Activated naive CD8-positive, alpha-beta T cell treated with anti-CD3 and anti-CD28 coated beads for 36 hours (primary cell): ENCODE results near the gene PRODH2. TPM values are rescaled to one million over a fixed set of nuclear protein-coding genes. Genes with fewer than 3 reads are reported as not detected.
"Not testable (repeated sequence)": the region's sequence is repeated elsewhere in the genome, so short reads cannot be mapped to it uniquely, and the experiment has no call there.

Source experiments
- DNase-seq: peaks from one replicate; pipeline ENCODE4 v3.0.0; 2021
- H3K27ac Mint-ChIP-seq: one replicate; pipeline ENCODE4 v1.8.0; 2022; ENCODE audit warnings: mild to moderate bottlenecking, moderate library complexity, mixed read lengths
- H3K27me3 Mint-ChIP-seq: one replicate; pipeline ENCODE4 v1.8.0; 2022; ENCODE audit warnings: mild to moderate bottlenecking, mixed read lengths
- H3K36me3 Mint-ChIP-seq: one replicate; pipeline ENCODE4 v1.8.0; 2021; ENCODE audit warnings: mild to moderate bottlenecking, mixed read lengths
- H3K4me1 Mint-ChIP-seq: one replicate; pipeline ENCODE4 v1.8.0; 2021; ENCODE audit warnings: mixed read lengths
- H3K4me3 Mint-ChIP-seq: one replicate; pipeline ENCODE4 v1.8.0; 2022; ENCODE audit warnings: mild to moderate bottlenecking, moderate library complexity, mixed read lengths
- H3K9me3 Mint-ChIP-seq: one replicate; pipeline ENCODE4 v1.8.0; 2022; ENCODE audit warnings: mixed read lengths
- total RNA-seq, 2 experiments: library from RNA; stranded (reverse); gene quantifications; one replicate each; pipeline ENCODE4 v1.2.3, GENCODE V29; 2021

PRODH2 gene
- total RNA-seq, 2 experiments from 2014 or later = not detected

GRCh38 chr19:35818445-35818844, 5.8 kb upstream of the PRODH2 start:
- Mint-ChIP-seq H3K4me3 (no peak overlapping the region), H3K4me1 (peaks cover 2% of the 10 kb centered on the region), H3K36me3 (no peaks in the 10 kb centered on the region), H3K9me3 (no peaks in the 10 kb centered on the region), H3K27ac (no peak overlapping the region), H3K27me3 (peaks cover 14% of the 10 kb centered on the region)
- DNase-seq = no peak

GRCh38 chr19:35816846-35817245, 4.2 kb upstream of the PRODH2 start:
- Mint-ChIP-seq H3K4me3 (no peak overlapping the region), H3K27ac (no peak overlapping the region), H3K4me1 (peaks cover 2% of the 10 kb centered on the region)

GRCh38 chr19:35816262-35816661, 3.6 kb upstream of the PRODH2 start:
- Mint-ChIP-seq H3K9me3 (no peaks in the 10 kb centered on the region), H3K4me3 (no peak overlapping the region), H3K36me3 (no peaks in the 10 kb centered on the region), H3K27me3 (peaks cover 9% of the 10 kb centered on the region), H3K27ac (no peak overlapping the region), H3K4me1 (peaks cover 2% of the 10 kb centered on the region)
- DNase-seq = no peak

More at GRCh38 chr19:35816846-35817245, 4.2 kb upstream of the PRODH2 start:
- Mint-ChIP-seq H3K36me3 (no peaks in the 10 kb centered on the region), H3K27me3 (peaks cover 5% of the 10 kb centered on the region), H3K9me3 (no peaks in the 10 kb centered on the region)
- no peak for DNase-seq

GRCh38 chr19:35813043-35813890, 622 bp upstream of the PRODH2 start:
- H3K36me3 Mint-ChIP-seq = no peaks in the 10 kb centered on the region
- peaks cover 23% of the 10 kb centered on the region for H3K27me3 Mint-ChIP-seq
- H3K27ac Mint-ChIP-seq = no peak overlapping the region
- no peaks in the 10 kb centered on the region for H3K9me3 Mint-ChIP-seq
- no peak overlapping the region for H3K4me3 Mint-ChIP-seq
- DNase-seq = no peak
- H3K4me1 Mint-ChIP-seq = no peaks in the 10 kb centered on the region

GRCh38 chr19:35811317-35812219, 1.1 kb downstream of the PRODH2 start:
- Mint-ChIP-seq H3K4me1 (no peaks in the 10 kb centered on the region), H3K9me3 (no peaks in the 10 kb centered on the region), H3K36me3 (no peaks in the 10 kb centered on the region), H3K27me3 (peaks cover 21% of the 10 kb centered on the region), H3K27ac (no peak overlapping the region), H3K4me3 (no peak overlapping the region)
- no peak for DNase-seq

DNA sequence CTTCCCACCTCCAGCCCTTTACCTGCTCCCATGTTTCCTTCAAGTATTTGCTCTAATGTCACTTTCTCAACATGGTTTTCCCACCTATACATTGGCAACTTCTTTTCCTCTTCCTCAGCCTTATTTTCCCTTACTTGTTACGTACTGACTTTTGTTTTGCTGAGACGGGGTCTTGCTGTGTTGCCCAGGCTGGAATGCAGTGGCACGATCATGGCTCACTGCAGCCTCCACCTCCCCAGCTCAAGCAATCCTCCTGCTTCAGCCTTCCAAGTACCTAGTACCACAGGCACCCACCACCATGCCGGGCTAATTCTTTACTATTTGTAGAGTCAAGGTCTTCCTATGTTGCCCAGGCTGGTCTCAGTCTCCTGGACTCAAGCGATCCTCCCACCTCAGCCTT, 5.0 kb downstream of the PRODH2 start:
- peaks cover 6% of the 10 kb centered on the region for H3K4me1 Mint-ChIP-seq
- no peaks in the 10 kb centered on the region for H3K36me3 Mint-ChIP-seq
- no peaks in the 10 kb centered on the region for H3K9me3 Mint-ChIP-seq
- H3K4me3 Mint-ChIP-seq = no peak overlapping the region
- H3K27ac Mint-ChIP-seq = no peak overlapping the region
- H3K27me3 Mint-ChIP-seq = peaks cover 22% of the 10 kb centered on the region
- no peak for DNase-seq

DNA sequence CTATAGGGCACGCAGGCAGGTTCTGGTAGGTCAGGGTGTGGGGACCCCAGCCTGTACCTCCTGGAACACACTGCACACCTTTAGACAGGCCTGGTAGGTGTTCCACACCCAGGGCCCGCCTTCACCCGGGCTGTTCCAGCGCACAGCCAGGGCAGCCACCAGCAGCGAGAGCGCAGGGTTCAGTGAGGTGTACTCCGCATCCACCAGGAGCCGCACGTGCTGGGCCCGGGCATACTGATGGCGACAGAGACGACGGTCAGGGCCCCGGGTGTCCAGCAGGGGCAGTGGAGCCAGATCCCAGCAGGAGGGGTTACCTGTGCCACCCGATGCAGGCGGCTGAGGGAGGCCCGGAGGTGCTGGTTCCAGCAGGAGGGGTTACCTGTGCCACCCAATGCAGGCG, 6.0 kb downstream of the PRODH2 start:
- Mint-ChIP-seq H3K27ac (no peak overlapping the region), H3K9me3 (no peaks in the 10 kb centered on the region), H3K4me3 (no peak overlapping the region), H3K27me3 (peaks cover 21% of the 10 kb centered on the region), H3K4me1 (peaks cover 6% of the 10 kb centered on the region), H3K36me3 (no peaks in the 10 kb centered on the region)
- no peak for DNase-seq

DNA sequence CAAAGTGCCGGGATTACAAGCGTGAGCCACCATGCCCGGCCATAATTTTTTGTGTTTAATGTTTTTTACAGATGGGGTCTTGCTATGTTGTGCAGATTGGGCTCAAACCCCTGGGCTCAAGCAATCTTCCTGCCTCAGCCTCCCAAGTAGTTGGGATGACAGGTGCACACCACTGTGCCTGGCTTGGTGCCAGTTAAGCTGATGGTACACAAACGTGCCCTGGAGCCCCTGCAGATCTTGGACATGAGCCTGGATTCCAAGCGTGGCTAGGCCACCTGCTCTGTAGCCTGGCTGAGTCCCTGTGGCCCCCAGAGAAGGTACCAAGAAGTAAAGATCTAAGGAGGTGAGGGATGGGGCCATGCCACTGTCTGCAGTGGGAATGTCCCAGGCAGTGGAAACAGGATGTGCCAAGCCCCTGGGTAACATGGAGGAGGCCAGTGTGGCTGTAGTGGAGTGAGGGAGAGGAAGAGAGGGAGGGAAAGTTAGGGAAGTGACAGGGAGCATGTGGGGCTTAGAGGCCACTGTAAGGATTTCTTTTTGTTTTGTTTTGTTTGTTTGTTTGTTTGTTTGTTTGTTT, 7.0 kb downstream of the PRODH2 start:
- Mint-ChIP-seq H3K9me3 (no peaks in the 10 kb centered on the region), H3K4me1 (peaks cover 6% of the 10 kb centered on the region), H3K4me3 (no peak overlapping the region), H3K36me3 (no peaks in the 10 kb centered on the region), H3K27ac (no peak overlapping the region), H3K27me3 (peaks cover 13% of the 10 kb centered on the region)
- no peak for DNase-seq

DNA sequence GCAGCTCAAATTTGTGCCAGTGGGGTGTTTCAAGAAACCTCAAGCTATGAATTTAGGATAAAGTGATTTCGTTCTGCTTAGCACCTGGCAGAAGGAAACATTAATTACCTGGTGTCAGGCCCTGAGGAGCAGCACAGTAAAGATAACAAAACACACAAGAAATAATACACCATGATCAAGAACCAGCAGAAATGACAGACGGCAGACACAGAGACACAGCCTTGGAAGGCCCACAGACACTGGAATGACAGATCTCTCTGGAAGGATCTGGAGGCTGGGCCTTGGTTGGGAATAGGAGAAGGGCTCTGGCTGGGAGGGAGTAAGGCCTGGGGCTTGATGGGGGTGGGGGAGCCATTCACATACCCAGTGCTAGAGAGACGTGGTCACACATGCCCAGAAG, 10.8 kb downstream of the PRODH2 start:
- no peaks in the 10 kb centered on the region for H3K36me3 Mint-ChIP-seq
- peaks cover 14% of the 10 kb centered on the region for H3K4me1 Mint-ChIP-seq
- no peak overlapping the region for H3K4me3 Mint-ChIP-seq

DNA sequence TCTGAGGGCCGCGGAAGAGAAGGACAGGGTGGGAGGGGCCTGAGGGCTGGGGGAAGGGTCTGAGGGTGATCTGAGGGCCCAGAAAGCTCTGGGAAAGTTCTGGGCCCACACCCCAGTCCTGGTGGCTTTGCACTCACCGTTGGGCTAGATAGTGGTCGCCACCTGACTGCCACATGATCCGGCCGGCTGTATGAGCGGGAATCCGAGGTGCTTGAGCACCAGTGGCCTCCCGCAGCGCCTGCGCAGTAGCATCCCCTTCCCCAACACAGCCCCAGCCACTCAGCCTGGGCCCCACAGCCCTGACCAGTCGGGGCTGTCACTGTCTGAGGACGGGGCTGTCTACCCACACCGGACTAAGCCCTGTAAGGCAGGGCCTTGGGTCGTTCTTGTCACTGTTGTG, 15.0 kb downstream of the PRODH2 start:
- Mint-ChIP-seq H3K4me3 (no peak overlapping the region), H3K27me3 (peaks cover 46% of the 10 kb centered on the region), H3K9me3 (no peaks in the 10 kb centered on the region), H3K27ac (no peak overlapping the region), H3K4me1 (peaks cover 8% of the 10 kb centered on the region), H3K36me3 (no peaks in the 10 kb centered on the region)
- no peak for DNase-seq

More for the DNA sequence above, 10.8 kb downstream of the PRODH2 start:
- DNase-seq = no peak
- H3K27me3 Mint-ChIP-seq = peaks cover 30% of the 10 kb centered on the region
- no peaks in the 10 kb centered on the region for H3K9me3 Mint-ChIP-seq
- H3K27ac Mint-ChIP-seq = no peak overlapping the region

DNA sequence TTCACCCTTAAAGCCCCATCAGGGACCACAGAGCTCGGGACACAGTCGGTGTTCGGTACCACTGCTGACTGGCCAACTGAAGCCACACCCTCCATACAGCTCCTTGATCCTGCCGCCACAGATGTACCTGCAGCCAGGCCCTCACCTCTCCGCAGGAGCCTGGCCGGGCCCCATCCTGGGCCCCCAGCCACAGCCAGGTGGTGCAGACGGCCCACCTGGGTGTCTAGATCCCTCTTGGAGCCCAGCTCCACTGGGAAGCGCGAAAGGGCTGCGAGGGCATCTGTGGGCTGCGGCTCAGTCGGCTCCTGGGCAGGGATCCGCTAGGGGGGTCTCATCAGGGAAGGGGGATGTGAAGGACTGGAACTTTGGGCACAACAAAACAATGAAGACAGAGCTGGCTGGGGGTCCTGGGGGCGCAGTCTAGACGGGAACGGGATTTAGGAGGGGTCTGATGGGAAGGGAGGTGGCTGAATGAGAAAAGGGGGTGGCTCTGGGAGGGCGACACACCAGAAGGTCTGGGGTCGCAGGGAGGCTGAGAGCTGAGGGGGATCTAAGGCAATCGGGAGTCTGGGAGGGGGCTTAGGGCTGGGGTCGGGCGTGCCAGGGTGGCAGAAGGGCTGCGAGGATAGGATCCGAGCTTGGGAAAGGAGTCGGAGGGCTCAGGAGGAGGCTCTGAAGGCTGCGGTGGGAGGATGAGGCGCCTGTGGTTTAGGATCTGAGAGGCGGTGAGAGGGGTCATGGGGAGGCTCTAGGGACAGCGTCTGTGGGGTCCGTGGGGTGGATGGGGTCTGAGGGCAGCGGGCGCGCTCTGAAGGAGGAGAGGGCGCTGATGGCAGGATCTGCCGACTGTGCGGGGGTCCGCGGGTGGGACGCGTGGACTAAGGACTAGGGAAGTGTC, 15.8 kb downstream of the PRODH2 start:
- DNase-seq = no peak
- no peak overlapping the region for H3K27ac Mint-ChIP-seq
- H3K9me3 Mint-ChIP-seq = no peaks in the 10 kb centered on the region
- H3K4me3 Mint-ChIP-seq = no peak overlapping the region
- peaks cover 8% of the 10 kb centered on the region for H3K4me1 Mint-ChIP-seq
- peaks cover 46% of the 10 kb centered on the region for H3K27me3 Mint-ChIP-seq
- no peaks in the 10 kb centered on the region for H3K36me3 Mint-ChIP-seq

- peaks cover 46% of the 10 kb centered on the region for H3K27me3 Mint-ChIP-seq
Measured at GRCh38 chr19:35795564-35795963, 17.1 kb downstream of the PRODH2 start.

GRCh38 chr19:35793381-35794165, 19.1 kb downstream of the PRODH2 start:
- peaks cover 8% of the 10 kb centered on the region for H3K4me1 Mint-ChIP-seq
- peaks cover 38% of the 10 kb centered on the region for H3K27me3 Mint-ChIP-seq
- H3K36me3 Mint-ChIP-seq = no peaks in the 10 kb centered on the region
- H3K27ac Mint-ChIP-seq = no peak overlapping the region
- no peak overlapping the region for H3K4me3 Mint-ChIP-seq
- DNase-seq = no peak
- no peaks in the 10 kb centered on the region for H3K9me3 Mint-ChIP-seq

More at GRCh38 chr19:35795564-35795963, 17.1 kb downstream of the PRODH2 start:
- not testable (repeated sequence) for H3K36me3 Mint-ChIP-seq, H3K27ac Mint-ChIP-seq, H3K4me1 Mint-ChIP-seq, DNase-seq, H3K9me3 Mint-ChIP-seq, H3K4me3 Mint-ChIP-seq

- Mint-ChIP-seq H3K4me1 (peaks cover 6% of the 10 kb centered on the region), H3K27ac (no peak overlapping the region), H3K9me3 (no peaks in the 10 kb centered on the region), H3K36me3 (no peaks in the 10 kb centered on the region), H3K4me3 (no peak overlapping the region), H3K27me3 (peaks cover 31% of the 10 kb centered on the region)
- DNase-seq = no peak
Measured at GRCh38 chr19:35792888-35793287, 19.8 kb downstream of the PRODH2 start.
